HUES64 (cell line): ENCODE results near the gene ETV3L.

ENCODE experiments used
- H3K27ac ChIP-seq: 2 replicates; pipeline ENCODE4 v1.7.0; 2013; ENCODE audit warnings: low read depth, low read length, inconsistent platforms
- H3K27me3 ChIP-seq: 2 replicates; pipeline ENCODE4 v1.6.1; 2013; ENCODE audit warnings: mild to moderate bottlenecking, low read length; ENCODE audit not compliant: insufficient read depth
- H3K36me3 ChIP-seq: 2 replicates; pipeline ENCODE4 v1.6.1; 2013; ENCODE audit warnings: mild to moderate bottlenecking, low read length; ENCODE audit not compliant: insufficient read depth
- H3K4me1 ChIP-seq: 2 replicates; pipeline ENCODE4 v1.6.1; 2013; ENCODE audit warnings: mild to moderate bottlenecking, low read length, moderate library complexity; ENCODE audit not compliant: insufficient read depth
- H3K4me3 ChIP-seq: 2 replicates; pipeline ENCODE4 v1.5.1; 2013; ENCODE audit warnings: mild to moderate bottlenecking, low read length, moderate library complexity
- H3K9ac ChIP-seq: 2 replicates; pipeline ENCODE4 v1.6.1; 2013; ENCODE audit warnings: mild to moderate bottlenecking, low read depth, low read length
- H3K9me3 ChIP-seq: 2 replicates; pipeline ENCODE4 v1.6.1; 2013; ENCODE audit warnings: low read depth, low read length; ENCODE audit not compliant: insufficient read depth
- WGBS: fragments of 150-250, 120-280 bp; methylation state at CpG from one replicate; pipeline ENCODE4 v1.1.7; 2013; ENCODE audit warnings: missing lambda C conversion rate; 5-methylcytosine and 5-hydroxymethylcytosine counted together

The ETV3L gene

GRCh38 chr1:157139052-157139715 lies 39.6 kb upstream of the ETV3L start:
- 28% methylated on average over 9 of the region's 9 CpGs for WGBS
- Histone ChIP-seq H3K27ac (peak overlapping the region; percentile 99), H3K9me3 (no peaks in the 10 kb centered on the region), H3K4me1 (peaks cover 43% of the 10 kb centered on the region), H3K36me3 (peaks cover 21% of the 10 kb centered on the region), H3K9ac (peak overlapping the region; percentile 79), H3K27me3 (no peaks in the 10 kb centered on the region), H3K4me3 (peak overlapping the region; percentile 94)

GRCh38 chr1:157138220-157139051 lies 38.8 kb upstream of the ETV3L start, which contains the start of gene ETV3:
Gene ETV3 (minus strand): TSS chr1:157138395. CDS start chr1:157136352, 2,043 bp downstream.
- under 1% methylated on average over 85 of the region's 85 CpGs for WGBS
- peak within 1 kb of the TSS; percentile 99 for H3K27ac ChIP-seq

GRCh38 chr1:157137408-157138219 lies 38.0 kb upstream of the ETV3L start:
- Histone ChIP-seq H3K9me3 (no peaks in the 10 kb centered on the region), H3K27ac (peak overlapping the region; percentile 99; the same call in 1 of the 2 replicates)

More at GRCh38 chr1:157138220-157139051, 38.8 kb upstream of the ETV3L start, which contains the start of gene ETV3:
- no peaks in the 10 kb centered on the region for H3K27me3 ChIP-seq
- H3K4me1 ChIP-seq = peaks cover 43% of the 10 kb centered on the region
- no peaks in the 10 kb centered on the region for H3K9me3 ChIP-seq
- H3K4me3 ChIP-seq = peak within 1 kb of the TSS; percentile 94
- H3K9ac ChIP-seq = peak within 1 kb of the TSS; percentile 79
- H3K36me3 ChIP-seq = peaks cover 28% of the 10 kb centered on the region

GRCh38 chr1:157137046-157137407 lies 37.4 kb upstream of the ETV3L start:
- H3K27me3 ChIP-seq = no peaks in the 10 kb centered on the region
- H3K4me1 ChIP-seq = peaks cover 43% of the 10 kb centered on the region
- peak overlapping the region; percentile 94 for H3K4me3 ChIP-seq
- no peaks in the 10 kb centered on the region for H3K9me3 ChIP-seq
- peak overlapping the region; percentile 79; the same call in 1 of the 2 replicates for H3K9ac ChIP-seq
- 3% methylated on average over 4 of the region's 4 CpGs for WGBS
- H3K27ac ChIP-seq = peak overlapping the region; percentile 38; the same call in 1 of the 2 replicates
- peaks cover 43% of the 10 kb centered on the region for H3K36me3 ChIP-seq

More at GRCh38 chr1:157137408-157138219, 38.0 kb upstream of the ETV3L start:
- Histone ChIP-seq H3K4me1 (peaks cover 43% of the 10 kb centered on the region), H3K4me3 (peak overlapping the region; percentile 94), H3K9ac (peak overlapping the region; percentile 79), H3K27me3 (no peaks in the 10 kb centered on the region), H3K36me3 (peaks cover 37% of the 10 kb centered on the region)
- WGBS = 1% methylated on average over 36 of the region's 36 CpGs

GRCh38 chr1:157136133-157136532 lies 36.5 kb upstream of the ETV3L start:
- Histone ChIP-seq H3K27me3 (no peaks in the 10 kb centered on the region), H3K27ac (no peak overlapping the region), H3K4me1 (peaks cover 39% of the 10 kb centered on the region), H3K36me3 (peaks cover 51% of the 10 kb centered on the region), H3K9me3 (no peaks in the 10 kb centered on the region), H3K4me3 (no peak overlapping the region; the same call in 1 of the 2 replicates), H3K9ac (no peak overlapping the region)
- 74% methylated on average over 4 of the region's 4 CpGs for WGBS

GRCh38 chr1:157135646-157136045 lies 36.0 kb upstream of the ETV3L start:
- no peak overlapping the region for H3K27ac ChIP-seq
- no peaks in the 10 kb centered on the region for H3K9me3 ChIP-seq
- H3K9ac ChIP-seq = no peak overlapping the region
- peaks cover 34% of the 10 kb centered on the region for H3K4me1 ChIP-seq
- no peaks in the 10 kb centered on the region for H3K27me3 ChIP-seq
- H3K36me3 ChIP-seq = peaks cover 56% of the 10 kb centered on the region
- no peak overlapping the region for H3K4me3 ChIP-seq
- WGBS = 94% methylated on average over 1 of the region's 1 CpG

GRCh38 chr1:157135070-157135469 lies 35.5 kb upstream of the ETV3L start:
- Histone ChIP-seq H3K4me3 (no peak overlapping the region), H3K27me3 (no peaks in the 10 kb centered on the region), H3K9ac (no peak overlapping the region), H3K4me1 (peaks cover 28% of the 10 kb centered on the region), H3K27ac (no peak overlapping the region), H3K9me3 (no peaks in the 10 kb centered on the region), H3K36me3 (peaks cover 62% of the 10 kb centered on the region)
- WGBS = 97% methylated on average over 2 of the region's 2 CpGs

- Histone ChIP-seq H3K27me3 (no peaks in the 10 kb centered on the region), H3K36me3 (peaks cover 68% of the 10 kb centered on the region), H3K4me1 (peaks cover 22% of the 10 kb centered on the region), H3K9me3 (no peaks in the 10 kb centered on the region), H3K9ac (no peak overlapping the region), H3K27ac (no peak overlapping the region), H3K4me3 (no peak overlapping the region)
- WGBS = 95% methylated on average over 4 of the region's 4 CpGs
Measured at GRCh38 chr1:157134442-157134841, 34.8 kb upstream of the ETV3L start.

GRCh38 chr1:157133426-157133825 lies 33.8 kb upstream of the ETV3L start:
- no peaks in the 10 kb centered on the region for H3K9me3 ChIP-seq
- WGBS = 88% methylated on average over 2 of the region's 2 CpGs
- no peak overlapping the region for H3K27ac ChIP-seq
- no peak overlapping the region for H3K9ac ChIP-seq
- H3K27me3 ChIP-seq = no peaks in the 10 kb centered on the region
- peaks cover 16% of the 10 kb centered on the region for H3K4me1 ChIP-seq
- H3K4me3 ChIP-seq = no peak overlapping the region
- H3K36me3 ChIP-seq = peaks cover 78% of the 10 kb centered on the region

- H3K4me1 ChIP-seq = peaks cover 16% of the 10 kb centered on the region
- H3K9me3 ChIP-seq = no peaks in the 10 kb centered on the region
- H3K27ac ChIP-seq = no peak overlapping the region
- H3K9ac ChIP-seq = no peak overlapping the region
- WGBS = 81% methylated on average over 2 of the region's 2 CpGs
- no peak overlapping the region for H3K4me3 ChIP-seq
- H3K36me3 ChIP-seq = peaks cover 85% of the 10 kb centered on the region
- H3K27me3 ChIP-seq = no peaks in the 10 kb centered on the region
Measured at GRCh38 chr1:157132616-157133167, 33.1 kb upstream of the ETV3L start.
